ENCODE results near the gene HNRNPAB. TPM values are rescaled to one million over a fixed set of nuclear protein-coding genes. Genes with fewer than 3 reads are reported as not detected.

The HNRNPAB gene
- total RNA-seq, 1 donor from 2014 or later, result 466 TPM

DNA sequence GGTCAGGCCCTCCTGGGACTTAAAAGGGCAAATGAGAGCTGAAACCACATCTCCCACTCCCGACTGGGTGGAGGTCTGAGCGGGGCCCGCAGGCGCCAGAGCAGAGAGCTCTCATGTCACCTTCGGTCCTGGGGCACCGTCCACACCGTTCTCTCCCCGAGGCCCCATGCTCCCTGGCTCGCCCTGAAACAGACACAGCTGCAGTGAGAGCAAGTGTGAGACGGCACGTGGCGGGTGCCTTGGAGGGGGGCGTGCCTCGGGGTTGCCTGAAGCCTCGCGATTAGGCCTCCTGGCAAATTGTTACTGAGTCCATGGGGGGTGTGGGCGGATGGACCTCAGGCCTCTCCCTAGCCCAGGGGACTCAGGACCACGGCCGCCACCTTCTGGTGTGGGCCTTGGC lies 52.4 kb downstream of the HNRNPAB start:
- H3K4me1 Mint-ChIP-seq, result no peaks in the 10 kb centered on the region
- DNase-seq (ENCODE audit: low read depth, low spot score), result no peak
- no peak overlapping the region for H3K4me3 Mint-ChIP-seq
- H3K27me3 Mint-ChIP-seq (ENCODE audit: low read depth), result no peaks in the 10 kb centered on the region
- TF ChIP-seq CTCF (conservative IDR thresholded peaks at IDR 0.05), result no peak
- no peaks in the 10 kb centered on the region for H3K9me3 Mint-ChIP-seq
- H3K27ac Mint-ChIP-seq (ENCODE audit: unreplicated experiment), result no peak overlapping the region
- no peaks in the 10 kb centered on the region for H3K36me3 Mint-ChIP-seq (ENCODE audit: low read depth)

- no peak overlapping the region for H3K4me3 Mint-ChIP-seq
- no peaks in the 10 kb centered on the region for H3K27me3 Mint-ChIP-seq (ENCODE audit: low read depth)
Measured at GRCh38 chr5:178257650-178258049, 53.3 kb downstream of the HNRNPAB start.

DNA sequence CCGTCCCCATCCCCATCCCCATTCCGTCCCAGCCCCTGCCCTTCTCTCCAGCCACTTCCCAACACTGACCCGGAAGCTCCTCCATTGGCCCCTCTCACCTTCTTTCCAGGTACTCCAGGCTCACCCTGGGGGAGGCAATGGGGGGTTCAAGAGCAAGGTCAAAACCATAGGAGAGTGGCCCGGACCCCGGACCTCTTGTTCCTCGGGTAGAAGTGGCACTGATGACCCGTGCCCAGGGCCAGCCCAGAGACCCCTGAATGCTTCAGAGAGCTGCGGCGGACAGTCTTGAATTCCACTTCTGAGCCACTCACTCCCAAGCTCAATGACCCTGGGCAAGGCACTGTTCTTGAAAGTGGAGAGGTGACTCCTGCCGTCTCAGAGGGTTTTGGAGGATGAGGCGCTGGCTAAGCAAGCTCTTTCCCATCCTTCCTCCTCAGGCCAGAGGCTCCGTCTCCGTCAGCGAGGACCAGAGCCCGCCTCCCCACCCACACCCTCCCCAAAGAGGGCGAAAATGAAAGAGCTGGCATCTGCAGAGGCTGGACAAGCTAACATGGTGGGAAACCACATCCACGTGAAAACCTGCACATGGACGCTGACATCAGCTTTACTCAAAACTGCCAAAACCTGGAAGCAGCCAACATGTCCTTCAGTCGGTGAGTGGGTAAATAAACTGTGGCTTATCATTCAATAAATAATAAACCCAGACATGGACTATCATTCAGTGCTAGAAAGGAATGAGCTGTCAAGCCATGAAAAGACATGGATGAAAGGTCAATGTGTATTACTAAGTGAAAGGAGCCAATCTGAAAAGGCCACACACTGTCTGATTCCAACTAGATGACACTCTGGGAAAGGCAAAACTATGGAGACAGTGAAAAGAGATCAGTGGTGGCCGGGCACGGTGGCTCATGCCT lies 55.5 kb downstream of the HNRNPAB start:
- H3K27me3 Mint-ChIP-seq (ENCODE audit: low read depth), result no peaks in the 10 kb centered on the region
- no peak for DNase-seq (ENCODE audit: low read depth, low spot score)
- H3K36me3 Mint-ChIP-seq (ENCODE audit: low read depth), result peaks cover 2% of the 10 kb centered on the region
- no peaks in the 10 kb centered on the region for H3K4me1 Mint-ChIP-seq
- H3K9me3 Mint-ChIP-seq, result no peaks in the 10 kb centered on the region
- TF ChIP-seq CTCF (conservative IDR thresholded peaks at IDR 0.05), result no peak
- peak overlapping the region; percentile 19 for H3K27ac Mint-ChIP-seq (ENCODE audit: unreplicated experiment)
- H3K4me3 Mint-ChIP-seq, result no peak overlapping the region

More at GRCh38 chr5:178257650-178258049, 53.3 kb downstream of the HNRNPAB start:
- H3K27ac Mint-ChIP-seq (ENCODE audit: unreplicated experiment), result no peak overlapping the region
- no peak for TF ChIP-seq CTCF (conservative IDR thresholded peaks at IDR 0.05)
- peaks cover 1% of the 10 kb centered on the region for H3K36me3 Mint-ChIP-seq (ENCODE audit: low read depth)
- no peak for DNase-seq (ENCODE audit: low read depth, low spot score)
- no peaks in the 10 kb centered on the region for H3K9me3 Mint-ChIP-seq
- H3K4me1 Mint-ChIP-seq, result no peaks in the 10 kb centered on the region

Other genes starting within 250 kb of the HNRNPAB start
- gene PROP1, start 208.3 kb upstream of the HNRNPAB start, total RNA-seq, result not detected in 2 replicates
- gene N4BP3, start 91.0 kb upstream of the HNRNPAB start, total RNA-seq, result 1.3 and 1.4 TPM in 2 replicates
- 42.4 and 43.5 TPM in 2 replicates for gene RMND5B, start 73.5 kb upstream of the HNRNPAB start, total RNA-seq
- 169 and 174 TPM in 2 replicates for gene NHP2, start 50.6 kb upstream of the HNRNPAB start, total RNA-seq
- not detected in 2 replicates for gene GMCL2, start 17.2 kb upstream of the HNRNPAB start, total RNA-seq
- gene PHYKPL, start 28.3 kb downstream of the HNRNPAB start, total RNA-seq, result 53.9 and 55.7 TPM in 2 replicates

Measured in neural crest cell (in vitro differentiated cells).